H7 (cell line): ENCODE results near the gene ABCF1. TPM values are rescaled to one million over a fixed set of nuclear protein-coding genes. Genes with fewer than 3 reads are reported as not detected.

Experiments
- DNase-seq: peaks from one replicate; pipeline ENCODE4 v3.0.0; 2012
- H3K27me3 ChIP-seq: 2 replicates; pipeline ENCODE4 v1.6.0; 2011; ENCODE audit warnings: mild to moderate bottlenecking, low read length; ENCODE audit not compliant: control insufficient read depth, insufficient read depth
- H3K36me3 ChIP-seq: replicated peaks from 2 replicates; pipeline ENCODE4 v1.5.1; 2011; ENCODE audit warnings: low read length; ENCODE audit not compliant: control insufficient read depth, insufficient read depth
- H3K4me3 ChIP-seq: 2 replicates; pipeline ENCODE4 v1.5.1; 2011; ENCODE audit warnings: low read depth, mild to moderate bottlenecking, control low read depth, low read length, moderate library complexity; ENCODE audit not compliant: insufficient read depth
- total RNA-seq: library from RNA; depleted of rRNA; stranded (reverse); fragments of >200 nt; shearing (Covaris generic); gene quantifications from 2 replicates; pipeline ENCODE4 v1.2.3, GENCODE V29; 2014

The ABCF1 gene
- total RNA-seq, 1 experiment from 2014 or later: 55.7 TPM

GRCh38 chr6:30554404-30554803 is 16.8 kb upstream of the ABCF1 start:
- DNase-seq: no peak
- H3K27me3 ChIP-seq: no peaks in the 10 kb centered on the region
- H3K36me3 ChIP-seq: peaks cover 30% of the 10 kb centered on the region
- no peak overlapping the region for H3K4me3 ChIP-seq

DNA sequence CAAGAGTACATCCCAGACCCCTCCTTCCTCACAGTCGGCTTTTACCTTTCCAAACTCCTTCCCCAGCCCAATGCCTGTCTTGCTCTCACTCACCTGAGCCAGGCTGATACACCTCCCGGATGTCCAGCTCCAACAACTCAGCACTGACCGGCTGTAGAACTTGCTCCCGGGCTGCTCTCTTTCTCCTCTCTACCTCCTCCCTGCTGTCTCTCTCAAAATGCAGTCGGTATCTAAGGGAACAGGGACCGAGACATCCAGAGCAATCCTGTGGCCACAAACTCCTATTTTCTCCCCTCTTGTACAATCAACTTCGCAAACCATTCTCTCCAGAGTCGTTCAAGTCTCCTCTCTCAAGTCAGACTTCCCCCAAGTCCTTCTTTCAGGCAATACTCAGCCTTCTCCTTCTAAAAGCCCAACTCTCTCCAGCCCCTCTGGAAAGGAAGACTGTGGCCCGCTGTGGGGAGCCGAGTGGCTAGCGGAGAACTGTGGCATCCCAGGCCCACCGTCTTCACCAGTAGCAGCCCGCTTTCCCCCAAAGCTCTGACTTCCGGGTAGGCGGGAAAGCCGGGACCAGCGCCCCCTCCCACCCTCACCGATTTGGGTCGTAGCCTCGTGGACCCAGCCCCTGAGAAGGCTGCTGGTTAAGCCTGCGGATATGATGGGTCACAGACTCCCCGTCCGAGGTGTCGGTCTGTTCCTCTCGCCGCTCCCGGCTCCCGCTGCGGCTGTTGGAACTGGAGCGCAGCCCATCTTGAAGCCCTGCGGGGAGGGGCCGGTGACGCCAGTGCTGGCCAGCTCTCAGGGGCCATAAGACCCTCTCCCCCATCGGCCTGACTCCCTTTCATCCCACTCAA is 16.1 kb upstream of the ABCF1 start:
- H3K4me3 ChIP-seq: peak overlapping the region; percentile 75
- peak; percentile 82 for DNase-seq
- peaks cover 29% of the 10 kb centered on the region for H3K36me3 ChIP-seq
- H3K27me3 ChIP-seq: no peaks in the 10 kb centered on the region

DNA sequence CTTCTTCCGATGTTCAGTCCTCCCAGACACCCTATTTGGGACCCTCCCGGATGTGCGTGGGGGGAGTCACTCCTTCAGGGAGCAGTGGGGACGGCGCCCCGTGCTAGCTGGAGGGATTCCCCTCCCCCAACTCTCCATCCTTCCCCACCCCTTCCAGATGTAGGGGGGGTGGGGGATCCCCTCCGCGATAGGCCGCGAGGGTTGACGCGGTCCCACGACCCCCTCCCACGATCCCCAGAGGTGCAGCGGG is 15.5 kb upstream of the ABCF1 start:
- Histone ChIP-seq H3K4me3 (peak overlapping the region; percentile 75), H3K27me3 (no peaks in the 10 kb centered on the region), H3K36me3 (peaks cover 26% of the 10 kb centered on the region)
- DNase-seq: no peak

GRCh38 chr6:30556066-30556905 is 15.0 kb upstream of the ABCF1 start, which contains the start of gene GNL1:
TSS of gene GNL1 (minus strand) at chr6:30556489. CDS start at chr6:30556203, 286 bp downstream.
- peak; percentile 98 for DNase-seq
- peaks cover 20% of the 10 kb centered on the region for H3K36me3 ChIP-seq
- H3K4me3 ChIP-seq: peak within 1 kb of the TSS; percentile 75
- no peaks in the 10 kb centered on the region for H3K27me3 ChIP-seq

GRCh38 chr6:30556906-30557682 is 14.1 kb upstream of the ABCF1 start, which contains the start of gene PRR3:
TSS of gene PRR3 (plus strand) at chr6:30557295. CDS start at chr6:30557345, 50 bp downstream.
- no peaks in the 10 kb centered on the region for H3K27me3 ChIP-seq
- peaks cover 22% of the 10 kb centered on the region for H3K36me3 ChIP-seq
- peak within 1 kb of the TSS; percentile 75 for H3K4me3 ChIP-seq
- DNase-seq: peak; percentile 90

DNA sequence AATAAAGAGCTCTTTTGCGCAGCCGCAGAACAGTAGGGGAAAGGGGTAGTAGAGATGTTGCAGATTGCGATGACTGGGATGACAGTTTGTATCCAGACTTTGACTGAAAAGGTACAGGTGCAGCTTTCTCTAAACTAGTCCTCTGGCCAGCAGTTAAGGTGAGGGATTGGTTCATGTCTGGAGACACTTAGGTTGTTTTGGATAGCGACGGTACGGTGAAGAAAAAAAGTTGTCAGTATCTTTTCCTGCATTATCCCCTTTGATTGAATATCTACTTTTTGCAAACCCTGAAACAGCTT is 13.6 kb upstream of the ABCF1 start:
- no peak for DNase-seq
- Histone ChIP-seq H3K27me3 (no peaks in the 10 kb centered on the region), H3K36me3 (peaks cover 21% of the 10 kb centered on the region), H3K4me3 (peak overlapping the region; percentile 75)

- Histone ChIP-seq H3K36me3 (peaks cover 9% of the 10 kb centered on the region), H3K27me3 (no peaks in the 10 kb centered on the region), H3K4me3 (no peak overlapping the region)
- DNase-seq: no peak
Measured at GRCh38 chr6:30560930-30561329, 10.3 kb upstream of the ABCF1 start.

- DNase-seq: no peak
- Histone ChIP-seq H3K27me3 (no peaks in the 10 kb centered on the region), H3K36me3 (peaks cover 9% of the 10 kb centered on the region), H3K4me3 (no peak overlapping the region)
Measured at GRCh38 chr6:30562470-30563425, 8.5 kb upstream of the ABCF1 start.

DNA sequence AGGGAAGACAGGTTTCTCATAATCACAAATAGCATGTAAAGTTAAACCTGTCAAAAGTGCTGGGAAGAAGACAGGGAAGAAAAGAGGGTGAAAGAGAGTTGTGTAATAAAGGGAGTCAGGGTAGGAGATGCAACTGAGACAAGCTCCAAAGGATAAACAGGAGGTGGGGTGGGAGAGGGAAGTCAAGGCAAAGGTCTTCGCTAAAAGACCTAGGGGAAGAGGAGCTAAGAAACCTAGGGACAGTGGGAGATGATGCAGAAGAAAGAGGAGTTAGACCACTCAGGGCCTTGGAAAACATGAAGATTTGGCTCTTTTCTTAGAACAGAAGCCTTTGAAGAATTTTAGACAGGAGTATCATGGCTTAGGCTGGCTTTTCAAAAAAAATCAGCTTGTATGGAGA is 7.1 kb upstream of the ABCF1 start:
- H3K4me3 ChIP-seq: no peak overlapping the region
- no peaks in the 10 kb centered on the region for H3K27me3 ChIP-seq
- no peak for DNase-seq
- peaks cover 9% of the 10 kb centered on the region for H3K36me3 ChIP-seq

GRCh38 chr6:30565772-30566171 is 5.5 kb upstream of the ABCF1 start:
- H3K4me3 ChIP-seq: no peak overlapping the region
- peaks cover 9% of the 10 kb centered on the region for H3K36me3 ChIP-seq
- DNase-seq: no peak
- no peaks in the 10 kb centered on the region; the same call in 1 of the 2 replicates for H3K27me3 ChIP-seq

GRCh38 chr6:30568245-30568644 is 3.0 kb upstream of the ABCF1 start:
- Histone ChIP-seq H3K36me3 (no peaks in the 10 kb centered on the region; the same call in 1 of the 2 replicates), H3K4me3 (no peak overlapping the region), H3K27me3 (no peaks in the 10 kb centered on the region; the same call in 1 of the 2 replicates)
- DNase-seq: no peak

GRCh38 chr6:30570263-30570662 is 979 bp upstream of the ABCF1 start:
- Histone ChIP-seq H3K27me3 (no peaks in the 10 kb centered on the region; the same call in 1 of the 2 replicates), H3K36me3 (no peaks in the 10 kb centered on the region), H3K4me3 (peak overlapping the region; percentile 57; the same call in 1 of the 2 replicates)
- no peak for DNase-seq

GRCh38 chr6:30570740-30571074 is 535 bp upstream of the ABCF1 start:
- H3K27me3 ChIP-seq: no peaks in the 10 kb centered on the region; the same call in 1 of the 2 replicates
- peak; percentile 43 for DNase-seq
- H3K36me3 ChIP-seq: 0 out of 2 replicates have a peak, but pooled peaks cover 1% of the 10 kb centered on the region
- H3K4me3 ChIP-seq: peak overlapping the region; percentile 57

DNA sequence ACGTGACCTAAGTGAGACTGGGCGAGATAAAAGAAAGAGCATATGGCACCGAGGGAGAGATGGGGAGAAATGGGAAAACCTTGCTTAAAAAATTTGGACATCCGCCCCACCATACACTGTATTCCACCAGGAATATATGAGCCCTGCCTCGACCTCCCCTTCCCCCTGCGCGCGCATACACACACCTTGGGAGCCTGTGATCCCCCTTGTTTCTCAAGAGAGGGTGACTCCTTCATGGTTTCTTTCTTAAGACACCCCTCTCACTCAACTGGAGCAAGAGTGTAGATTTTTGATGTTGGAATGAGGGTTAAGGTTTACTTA is 480 bp downstream of the ABCF1 start:
- no peak for DNase-seq
- H3K36me3 ChIP-seq: peaks cover 4% of the 10 kb centered on the region
- no peaks in the 10 kb centered on the region; the same call in 1 of the 2 replicates for H3K27me3 ChIP-seq
- peak overlapping the region; percentile 80 for H3K4me3 ChIP-seq
